Activated naive CD8-positive, alpha-beta T cell treated with anti-CD3 and anti-CD28 coated beads, Interleukin-2, amount 10 ng/mL, durations not matched to agents 7 days and 5 days (primary cell): ENCODE measurements around the gene CEACAM19. TPM values are rescaled to one million over a fixed set of nuclear protein-coding genes. Genes with fewer than 3 reads are reported as not detected.

Experiments used
- ATAC-seq: fragments of 150-1000 bp; cut with Tn5 transposase; one replicate; pipeline ENCODE4 v1.10.0; 2021; ENCODE audit warnings: low read depth, moderate library complexity
- POLR2A ChIA-PET: fragments of 350-600 bp; sonication (Branson Sonifier 250); formaldehyde crosslinking; loops from one replicate; lab custom pipeline; 2021; ENCODE audit warnings: antibody characterized with exemption; lab: Charles Lee
- DNase-seq: peaks from one replicate; pipeline ENCODE4 v3.0.0; 2021
- H3K27ac Mint-ChIP-seq: one replicate; pipeline ENCODE4 v1.8.0; 2022; ENCODE audit warnings: mild to moderate bottlenecking, mixed read lengths
- H3K27me3 Mint-ChIP-seq: one replicate; pipeline ENCODE4 v1.8.0; 2022; ENCODE audit warnings: mild to moderate bottlenecking, moderate library complexity, mixed read lengths
- H3K36me3 Mint-ChIP-seq: one replicate; pipeline ENCODE4 v1.8.0; 2021; ENCODE audit warnings: mild to moderate bottlenecking, mixed read lengths
- H3K4me1 Mint-ChIP-seq: one replicate; pipeline ENCODE4 v1.8.0; 2021; ENCODE audit warnings: mixed read lengths
- H3K4me3 Mint-ChIP-seq: one replicate; pipeline ENCODE4 v1.8.0; 2022; ENCODE audit warnings: mild to moderate bottlenecking, moderate library complexity, mixed read lengths
- H3K9me3 Mint-ChIP-seq: one replicate; pipeline ENCODE4 v1.8.0; 2021; ENCODE audit warnings: mixed read lengths
- total RNA-seq, 2 experiments: library from RNA; stranded (reverse); gene quantifications; one replicate each; pipeline ENCODE4 v1.2.3, GENCODE V29; 2021

The CEACAM19 gene
- total RNA-seq, 2 experiments from 2014 or later = 0.40 TPM; not detected in 1

DNA sequence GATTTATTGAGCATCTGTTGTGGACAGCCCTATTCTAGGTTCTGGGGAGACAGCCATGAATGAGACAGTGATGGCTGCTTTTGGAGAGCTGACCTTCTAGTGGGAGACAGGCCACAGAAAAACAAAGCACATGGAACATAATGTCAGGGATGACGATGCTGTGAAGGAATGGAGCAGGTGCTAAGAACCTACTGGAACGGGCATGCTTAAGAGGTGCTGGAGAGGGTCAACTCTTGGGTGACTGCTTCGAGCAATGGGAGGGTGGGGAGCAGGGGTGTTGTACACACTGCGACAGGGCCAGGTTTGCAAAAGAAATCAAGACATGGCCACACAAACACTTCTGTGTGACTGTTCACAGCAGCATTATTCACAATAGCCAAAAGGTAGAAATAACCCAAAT lies 15.6 kb downstream of the CEACAM19 start:
- POLR2A ChIA-PET = no interaction called here
- H3K27ac Mint-ChIP-seq = no peak overlapping the region
- H3K27me3 Mint-ChIP-seq = peaks cover 11% of the 10 kb centered on the region
- no peak for ATAC-seq
- H3K36me3 Mint-ChIP-seq = no peaks in the 10 kb centered on the region
- peaks cover 27% of the 10 kb centered on the region for H3K4me1 Mint-ChIP-seq
- no peaks in the 10 kb centered on the region for H3K9me3 Mint-ChIP-seq
- H3K4me3 Mint-ChIP-seq = no peak overlapping the region
- DNase-seq = no peak

DNA sequence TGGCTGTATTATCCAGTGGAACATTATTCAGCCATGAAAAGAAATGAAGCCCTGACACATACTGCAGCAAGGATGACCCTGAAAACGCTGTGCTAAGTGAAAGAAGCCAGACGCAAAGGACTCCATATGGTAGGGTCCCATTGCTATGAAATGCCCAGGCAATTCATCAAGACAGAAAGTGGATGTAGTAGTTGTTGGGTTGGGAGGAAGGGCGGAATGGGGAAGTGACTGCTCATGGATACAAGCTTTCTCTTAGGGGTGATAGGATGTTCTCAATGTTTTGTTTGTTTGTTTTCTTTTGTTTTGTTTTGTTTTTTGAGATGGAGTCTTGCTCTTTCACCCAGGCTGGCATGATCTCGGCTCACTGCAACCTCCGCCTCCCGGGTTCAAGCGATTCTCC lies 16.6 kb downstream of the CEACAM19 start:
- Mint-ChIP-seq H3K36me3 (no peaks in the 10 kb centered on the region), H3K27me3 (peaks cover 17% of the 10 kb centered on the region), H3K27ac (no peak overlapping the region), H3K4me1 (peaks cover 37% of the 10 kb centered on the region), H3K9me3 (no peaks in the 10 kb centered on the region), H3K4me3 (no peak overlapping the region)
- ATAC-seq (no peak), DNase-seq (no peak)
- POLR2A ChIA-PET = no interaction called here

DNA sequence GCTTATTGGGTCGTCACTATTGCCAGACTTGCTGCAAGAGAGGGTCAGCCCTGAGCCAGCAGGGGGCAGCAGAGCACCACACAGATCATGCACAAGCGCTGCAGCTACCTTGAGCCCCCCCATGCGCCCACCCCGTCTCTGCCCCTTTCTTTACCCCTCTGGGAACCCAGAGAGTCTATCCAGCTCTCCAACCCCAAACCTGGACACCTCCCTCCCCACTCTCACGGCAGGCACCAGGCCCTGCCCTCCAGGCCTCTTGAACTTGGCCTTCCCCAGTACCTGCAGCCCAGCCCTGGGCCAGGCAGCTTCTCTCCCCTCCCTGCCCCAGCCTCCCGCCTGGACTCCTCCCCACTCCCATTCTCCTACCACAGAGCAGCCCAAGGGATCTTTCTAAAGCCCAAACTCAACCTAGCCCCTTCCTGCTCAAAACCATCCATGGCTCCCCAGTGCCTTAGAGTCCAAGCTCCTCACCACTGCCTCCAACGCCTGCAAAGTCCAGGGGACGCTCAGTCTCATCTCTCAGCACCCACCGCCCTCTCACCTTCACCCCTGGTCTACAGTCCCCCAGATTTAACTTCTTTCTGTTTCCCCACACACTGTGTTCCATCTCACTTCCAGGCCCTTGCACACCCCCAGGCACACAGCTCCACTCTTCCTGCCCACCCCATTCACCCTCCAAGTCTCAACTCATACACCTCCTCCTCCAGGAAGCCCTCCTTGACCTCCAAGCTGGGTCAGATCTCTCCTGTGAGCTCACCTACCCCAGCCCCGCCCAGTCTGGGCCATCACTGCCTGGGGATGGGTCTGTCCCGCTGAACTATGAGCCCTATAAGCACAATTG lies 18.2 kb downstream of the CEACAM19 start:
- DNase-seq (peak; percentile 85), ATAC-seq (peak; percentile 25)
- H3K27me3 Mint-ChIP-seq = peaks cover 23% of the 10 kb centered on the region
- no peaks in the 10 kb centered on the region for H3K9me3 Mint-ChIP-seq
- H3K36me3 Mint-ChIP-seq = no peaks in the 10 kb centered on the region
- H3K27ac Mint-ChIP-seq = peak overlapping the region; percentile 61
- POLR2A ChIA-PET = interaction anchor here (0.6 to 1.2 kb wide), 2 partner anchors 82 to 138 kb away, joined by 3 to 5 read pairs; no protein-coding TSS in a partner anchor
- no peak overlapping the region for H3K4me3 Mint-ChIP-seq
- peaks cover 39% of the 10 kb centered on the region for H3K4me1 Mint-ChIP-seq

DNA sequence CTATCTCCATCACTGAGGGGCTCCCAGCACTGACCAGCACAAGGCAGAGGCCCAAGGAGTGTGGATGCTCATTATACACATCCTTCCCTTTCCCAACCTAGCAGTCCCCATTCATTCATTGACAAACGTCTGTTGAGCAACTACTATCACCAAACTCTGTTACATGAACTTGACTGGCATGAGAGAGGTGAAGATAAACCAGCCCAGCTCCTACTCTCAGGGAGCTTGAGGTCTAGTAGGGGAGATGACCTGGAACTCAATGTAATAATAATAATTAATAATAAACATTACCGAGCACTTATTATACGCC lies 18.8 kb downstream of the CEACAM19 start:
- peaks cover 24% of the 10 kb centered on the region for H3K27me3 Mint-ChIP-seq
- ATAC-seq = no peak
- H3K27ac Mint-ChIP-seq = no peak overlapping the region
- H3K9me3 Mint-ChIP-seq = no peaks in the 10 kb centered on the region
- no peak for DNase-seq
- POLR2A ChIA-PET = interaction anchor here (1.0 to 1.9 kb wide), 3 partner anchors 32 to 81 kb away, joined by 3 to 5 read pairs (median 5); no protein-coding TSS in a partner anchor
- H3K4me1 Mint-ChIP-seq = peaks cover 35% of the 10 kb centered on the region
- H3K36me3 Mint-ChIP-seq = no peaks in the 10 kb centered on the region
- H3K4me3 Mint-ChIP-seq = no peak overlapping the region

DNA sequence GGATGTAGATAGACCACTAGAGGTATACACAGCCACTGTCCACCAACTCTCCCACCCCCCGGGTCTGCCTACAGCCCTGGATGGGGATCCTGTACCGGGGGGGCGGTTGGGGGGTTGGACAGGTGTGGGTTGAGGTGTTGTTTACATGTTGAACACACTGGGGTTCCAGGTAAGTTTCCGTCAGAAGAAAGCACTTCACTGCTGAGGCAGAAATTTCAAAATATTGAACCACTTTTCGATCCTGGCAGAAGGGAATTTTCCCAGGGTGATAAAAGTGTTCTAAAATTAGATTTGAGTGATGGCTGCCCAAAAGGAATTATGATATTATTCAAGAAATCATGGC lies 21.1 kb downstream of the CEACAM19 start:
- peaks cover 28% of the 10 kb centered on the region for H3K4me1 Mint-ChIP-seq
- H3K4me3 Mint-ChIP-seq = peak overlapping the region; percentile 69
- H3K9me3 Mint-ChIP-seq = no peaks in the 10 kb centered on the region
- ATAC-seq (no peak), DNase-seq (no peak)
- peak overlapping the region; percentile 71 for H3K27ac Mint-ChIP-seq
- POLR2A ChIA-PET = interaction anchor here (1.8 kb wide), 1 partner anchor 31 kb away, joined by 4 read pairs; no protein-coding TSS in a partner anchor
- H3K36me3 Mint-ChIP-seq = no peaks in the 10 kb centered on the region
- peaks cover 27% of the 10 kb centered on the region for H3K27me3 Mint-ChIP-seq

DNA sequence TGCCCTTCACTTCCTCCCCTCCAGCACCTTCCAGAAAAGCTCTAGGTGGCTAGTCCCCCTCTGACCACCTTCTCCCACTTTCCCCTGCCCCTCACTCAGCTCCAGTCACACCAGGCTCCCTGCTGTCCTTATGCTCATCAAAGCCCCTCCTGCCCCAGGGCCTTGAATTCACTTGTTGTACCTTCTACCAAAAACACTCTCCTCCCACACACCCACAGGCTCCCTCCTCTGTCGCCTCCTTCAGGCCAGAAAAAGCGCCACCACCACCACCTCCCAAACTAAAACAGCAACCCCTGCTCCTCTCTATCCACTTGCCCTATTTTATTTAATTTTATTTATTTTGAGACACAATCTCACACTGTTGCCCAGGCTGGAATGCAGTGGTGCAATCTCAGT lies 22.9 kb downstream of the CEACAM19 start:
- no peaks in the 10 kb centered on the region for H3K36me3 Mint-ChIP-seq
- H3K27me3 Mint-ChIP-seq = peaks cover 31% of the 10 kb centered on the region
- DNase-seq (no peak), ATAC-seq (no peak)
- H3K4me1 Mint-ChIP-seq = peaks cover 25% of the 10 kb centered on the region
- POLR2A ChIA-PET = no interaction called here
- H3K4me3 Mint-ChIP-seq = no peak overlapping the region
- no peaks in the 10 kb centered on the region for H3K9me3 Mint-ChIP-seq
- no peak overlapping the region for H3K27ac Mint-ChIP-seq

DNA sequence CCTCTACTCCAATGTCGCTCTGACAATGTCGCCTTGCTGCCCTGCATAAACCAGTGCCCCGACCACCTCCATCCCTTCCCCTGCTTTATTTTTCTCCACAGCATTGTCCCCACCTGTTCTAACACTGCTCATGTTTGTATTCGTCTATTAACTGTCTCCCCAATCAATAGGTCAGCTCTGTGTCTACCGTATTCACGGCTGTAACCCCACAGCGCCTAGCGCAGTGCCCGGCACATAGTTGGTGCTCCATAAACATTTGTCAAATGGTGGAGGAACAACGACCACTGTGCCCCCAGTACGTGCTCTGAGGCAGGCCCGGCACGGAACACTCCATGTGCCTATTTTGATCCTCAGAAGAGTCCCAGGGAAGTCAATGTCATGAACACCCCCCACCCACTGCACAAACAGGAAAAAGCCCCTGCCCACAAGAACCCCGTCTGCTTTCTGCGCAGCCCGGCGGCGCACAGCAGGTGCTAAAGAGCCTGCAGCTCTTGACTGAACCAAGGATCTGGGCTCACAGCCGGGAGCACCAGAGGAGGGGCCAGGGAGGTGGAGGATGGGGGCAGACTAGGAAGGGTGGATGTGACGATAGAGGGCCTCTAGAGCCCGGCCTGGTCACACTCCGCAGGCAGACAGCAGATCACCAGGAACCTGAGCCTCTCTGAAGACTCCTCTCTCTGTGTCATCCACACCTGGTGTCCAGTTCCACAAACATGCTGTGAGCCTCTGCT lies 25.8 kb downstream of the CEACAM19 start:
- Mint-ChIP-seq H3K9me3 (no peaks in the 10 kb centered on the region), H3K36me3 (no peaks in the 10 kb centered on the region), H3K27ac (no peak overlapping the region), H3K4me3 (no peak overlapping the region), H3K4me1 (peaks cover 12% of the 10 kb centered on the region), H3K27me3 (peaks cover 29% of the 10 kb centered on the region)
- POLR2A ChIA-PET = interaction anchor here (0.6 kb wide), 1 partner anchor 237 kb away, joined by 3 read pairs; no protein-coding TSS in a partner anchor
- ATAC-seq (no peak), DNase-seq (no peak)

DNA sequence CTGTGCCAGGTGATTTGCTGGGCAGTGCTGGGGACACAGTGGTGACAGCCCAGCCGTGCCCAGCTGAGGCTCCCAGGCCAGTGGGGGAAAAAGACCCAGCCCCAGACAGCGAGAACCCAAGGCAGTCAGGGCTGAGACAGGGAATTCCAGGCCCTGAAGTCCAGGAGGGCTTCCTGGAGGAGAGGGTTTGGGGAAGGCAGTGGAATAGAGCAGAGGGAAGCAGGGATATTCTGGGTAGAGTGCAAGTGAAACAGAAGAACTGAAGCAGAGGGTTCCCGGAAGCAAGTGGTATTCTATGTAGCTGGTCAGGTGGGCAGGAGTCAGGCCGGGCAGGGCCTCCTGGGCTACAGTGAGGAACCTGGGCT lies 26.4 kb downstream of the CEACAM19 start:
- Mint-ChIP-seq H3K9me3 (no peaks in the 10 kb centered on the region), H3K4me3 (no peak overlapping the region), H3K27me3 (peaks cover 24% of the 10 kb centered on the region), H3K27ac (no peak overlapping the region), H3K4me1 (peaks cover 6% of the 10 kb centered on the region), H3K36me3 (no peaks in the 10 kb centered on the region)
- no peak for DNase-seq
- POLR2A ChIA-PET = no interaction called here
- ATAC-seq = no peak

DNA sequence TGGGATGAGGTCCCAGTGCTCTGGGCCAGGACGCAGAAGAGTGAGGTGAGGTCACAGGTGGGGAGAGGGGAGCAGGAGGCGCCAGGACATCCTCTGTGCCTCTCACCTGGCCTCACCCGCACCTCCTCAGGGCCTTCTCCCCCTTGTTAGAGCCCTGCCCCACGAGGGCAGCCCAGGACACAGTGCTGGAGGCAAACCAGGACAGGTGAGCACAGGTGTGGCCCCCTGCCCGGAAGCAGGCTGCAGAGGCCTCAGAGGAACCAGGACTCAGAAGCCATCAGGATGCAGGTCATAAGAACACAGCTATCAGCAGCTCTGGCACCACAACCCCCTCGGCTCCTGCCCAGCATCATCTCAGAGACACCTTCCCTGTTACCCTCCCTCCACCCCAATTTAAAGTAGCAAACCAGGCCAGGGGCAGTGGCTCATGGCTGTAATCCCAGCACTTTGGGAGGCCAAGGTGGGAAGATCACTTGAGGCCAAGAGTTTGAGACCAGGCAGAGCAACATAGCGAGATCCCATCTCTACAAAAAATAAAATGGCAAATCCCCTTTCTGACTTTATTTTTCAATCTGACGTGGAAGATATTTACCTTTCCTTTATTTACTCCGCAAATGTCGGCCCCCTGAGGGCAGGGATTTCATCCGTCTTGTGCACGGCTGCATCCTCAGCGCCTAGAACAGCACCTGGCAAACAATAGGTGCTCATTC lies 27.4 kb downstream of the CEACAM19 start, which contains the start of gene CEACAM16:
Gene CEACAM16, plus strand, starts transcription at position 660 of the 710 bp plus-strand sequence. CDS start 2,306 bp downstream, outside the sequence.
- no peaks in the 10 kb centered on the region for H3K36me3 Mint-ChIP-seq
- no peaks in the 10 kb centered on the region for H3K9me3 Mint-ChIP-seq
- H3K4me3 Mint-ChIP-seq = no peak within 1 kb of the TSS
- peaks cover 23% of the 10 kb centered on the region for H3K27me3 Mint-ChIP-seq
- ATAC-seq = no peak
- peaks cover 3% of the 10 kb centered on the region for H3K4me1 Mint-ChIP-seq
- H3K27ac Mint-ChIP-seq = no peak within 1 kb of the TSS
- POLR2A ChIA-PET = no interaction called here
- no peak for DNase-seq

DNA sequence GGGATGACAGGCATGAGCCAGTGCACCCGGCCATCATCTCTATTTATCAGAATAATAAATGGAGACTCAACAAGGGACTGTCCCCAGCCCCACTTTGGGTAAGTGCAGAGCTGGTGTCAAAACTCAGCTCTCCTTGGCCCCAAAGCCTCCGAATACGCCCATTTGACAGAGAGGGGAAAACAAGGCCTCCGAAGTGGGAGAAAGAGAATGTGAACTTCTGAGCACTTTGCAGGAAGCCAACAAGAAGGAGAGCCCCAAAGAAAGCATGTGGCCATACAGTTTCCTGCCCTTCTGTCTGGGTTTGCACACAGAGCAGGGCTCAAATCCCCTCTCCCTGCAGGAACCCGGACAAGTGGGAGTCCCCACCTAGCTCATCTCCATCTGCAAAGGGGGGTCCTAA lies 29.3 kb downstream of the CEACAM19 start:
- Mint-ChIP-seq H3K9me3 (no peaks in the 10 kb centered on the region), H3K27ac (no peak overlapping the region), H3K36me3 (no peaks in the 10 kb centered on the region), H3K4me3 (no peak overlapping the region), H3K27me3 (peaks cover 12% of the 10 kb centered on the region), H3K4me1 (no peaks in the 10 kb centered on the region)
- DNase-seq (no peak), ATAC-seq (no peak)
- POLR2A ChIA-PET = no interaction called here

DNA sequence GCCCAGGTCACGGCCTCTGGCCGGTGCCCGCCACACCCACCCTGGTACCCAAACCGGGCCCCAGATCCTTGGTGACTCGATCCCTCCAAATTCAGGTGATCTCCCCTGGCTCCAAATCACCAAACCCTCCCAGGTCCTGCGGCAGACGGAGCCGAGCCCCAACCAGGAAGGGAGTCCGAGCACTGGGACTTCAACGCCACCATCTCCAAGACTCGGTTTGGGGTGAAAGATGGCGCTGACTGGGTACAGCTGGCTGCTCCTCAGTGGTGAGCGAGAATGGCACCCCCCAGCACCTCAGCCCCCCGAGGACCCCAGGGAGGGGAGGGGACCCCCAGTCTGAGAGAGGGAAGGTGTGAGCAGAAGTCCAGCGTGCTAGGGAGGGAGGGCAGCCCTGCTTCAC lies 29.9 kb downstream of the CEACAM19 start:
- DNase-seq = no peak

DNA sequence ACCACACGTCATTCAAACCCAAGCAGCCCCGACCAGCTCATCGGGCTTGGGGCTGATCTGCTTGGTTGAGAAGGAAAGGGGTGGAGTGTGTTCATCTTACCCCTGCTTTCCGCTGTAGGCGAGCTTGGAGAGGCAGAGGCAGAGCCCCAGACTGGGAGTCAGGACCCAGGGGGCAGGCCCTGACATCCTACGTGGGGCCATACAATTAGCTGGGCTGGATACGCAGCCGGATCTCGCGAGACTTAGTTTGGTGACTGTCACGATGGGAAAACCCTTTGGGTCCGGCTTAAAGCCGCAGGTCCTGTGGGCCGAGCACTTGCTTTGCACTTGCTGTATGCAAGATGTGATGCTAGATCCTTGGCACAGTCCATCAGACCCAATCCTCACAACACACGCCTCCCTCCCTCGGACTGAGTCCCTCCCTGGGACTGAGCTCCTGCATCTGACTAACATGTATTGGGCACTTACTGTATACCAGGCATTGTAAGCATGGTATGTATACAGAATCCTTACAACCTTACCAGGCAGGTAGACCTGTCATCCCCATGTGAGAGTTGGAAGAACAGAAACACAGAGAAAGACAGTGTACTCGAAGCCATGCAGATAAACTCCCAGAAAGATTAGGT lies 31.4 kb downstream of the CEACAM19 start:
- Mint-ChIP-seq H3K4me3 (no peak overlapping the region), H3K27ac (no peak overlapping the region), H3K4me1 (no peaks in the 10 kb centered on the region), H3K9me3 (no peaks in the 10 kb centered on the region), H3K27me3 (peaks cover 3% of the 10 kb centered on the region), H3K36me3 (no peaks in the 10 kb centered on the region)
- POLR2A ChIA-PET = no interaction called here
- DNase-seq (no peak), ATAC-seq (no peak)

More for the DNA sequence above, 29.9 kb downstream of the CEACAM19 start:
- Mint-ChIP-seq H3K36me3 (no peaks in the 10 kb centered on the region), H3K27ac (no peak overlapping the region), H3K4me3 (no peak overlapping the region), H3K27me3 (peaks cover 9% of the 10 kb centered on the region), H3K4me1 (no peaks in the 10 kb centered on the region), H3K9me3 (no peaks in the 10 kb centered on the region)
- POLR2A ChIA-PET = no interaction called here
- no peak for ATAC-seq
